Peyer's patch (tissue), 4 donors: ENCODE measurements around the gene KCNQ1.

Experiments used
- CTCF ChIP-seq, 6 experiments: fragments of 450-650 bp in 4 of 6; fragments of 200-600 bp in 2 of 6; sonication (generic) in 1 of 6; IDR thresholded peaks; one replicate each; pipeline ENCODE4 v1.5.1; 2017 to 2019; ENCODE audit warnings: antibody characterized with exemption in 6 of 6, mild to moderate bottlenecking in 3 of 6, moderate library complexity in 1 of 6
- POLR2A ChIP-seq, 2 donors: fragments of 450-650 bp; IDR thresholded peaks; one replicate each; pipeline ENCODE4 v1.5.1; 2017; ENCODE audit warnings: antibody characterized with exemption in 2 of 2, mild to moderate bottlenecking in 2 of 2, moderate library complexity in 2 of 2

GRCh38 chr11:2678396-2678795, 233.6 kb downstream of the KCNQ1 start:
- TF ChIP-seq CTCF (IDR thresholded peaks at IDR 0.05) = no peak
- TF ChIP-seq POLR2A (IDR thresholded peaks at IDR 0.05) = no peak
